SK-N-SH (cell line): ENCODE data around the gene ADCY9. TPM values are rescaled to one million over a fixed set of nuclear protein-coding genes. Genes with fewer than 3 reads are reported as not detected.

Source experiments
- CTCF ChIA-PET: fragments of 300-600, 350-600 bp; formaldehyde crosslinking; extraction: SDS; loops from one replicate; lab custom pipeline; 2021; lab: Yijun Ruan, JAX
- POLR2A ChIA-PET: fragments of 350-600 bp; sonication (Branson Sonifier 250); formaldehyde crosslinking; extraction: SDS; loops from one replicate; lab custom pipeline; 2020; ENCODE audit warnings: antibody characterized with exemption, inconsistent platforms; lab: Yijun Ruan, JAX
- DNase-seq: peaks from one replicate; pipeline ENCODE4 v3.0.0; 2012
- H2AFZ ChIP-seq: fragments of 200-600 bp; sonication (generic); 2 replicates; pipeline ENCODE4 v1.8.1; 2016; ENCODE audit warnings: antibody characterized with exemption, mild to moderate bottlenecking, low read depth
- H3F3A ChIP-seq: fragments of 200-600 bp; sonication (generic); replicated peaks from 2 replicates; pipeline ENCODE3; 2016; ENCODE audit warnings: antibody characterized with exemption, mild to moderate bottlenecking; ENCODE audit not compliant: insufficient read depth
- H3K27ac ChIP-seq, 2 experiments: fragments of 200-500 bp in 1 of 2; fragments of 200-600 bp in 1 of 2; sonication (Bioruptor generic) in 1 of 2; sonication (generic), shearing (Covaris generic) in 1 of 2; 2 replicates each; pipeline versions ENCODE4 v1.5.1 to v1.6.1; 2014 to 2016; ENCODE audit warnings: low read depth in 2 of 2, inconsistent platforms in 1 of 2, low read length in 1 of 2, mild to moderate bottlenecking in 1 of 2, mixed read lengths in 1 of 2
- H3K27me3 ChIP-seq: fragments of 200-600 bp; sonication (generic), shearing (Covaris generic); 2 replicates; pipeline ENCODE4 v1.6.1; 2016; ENCODE audit warnings: mixed run types; ENCODE audit not compliant: insufficient read depth
- H3K36me3 ChIP-seq, 2 experiments: fragments of 200-500 bp in 1 of 2; fragments of 200-600 bp in 1 of 2; sonication (Bioruptor generic) in 1 of 2; sonication (generic) in 1 of 2; replicated peaks in 1 of 2; 2 replicates each; pipeline versions ENCODE3 to v1.5.1; 2014 to 2016; ENCODE audit warnings: low read length in 1 of 2, mild to moderate bottlenecking in 1 of 2; ENCODE audit not compliant: insufficient read depth in 2 of 2, control insufficient read depth in 1 of 2
- H3K4me1 ChIP-seq, 2 experiments: fragments of 200-500 bp in 1 of 2; fragments of 200-600 bp in 1 of 2; sonication (Bioruptor generic) in 1 of 2; sonication (generic), shearing (Covaris generic) in 1 of 2; 2 replicates each; pipeline versions ENCODE4 v1.5.1 to v1.6.1; 2014 to 2016; ENCODE audit warnings: low read depth in 1 of 2, low read length in 1 of 2, mixed run types in 1 of 2; ENCODE audit not compliant: insufficient read depth in 2 of 2, control insufficient read depth in 1 of 2
- H3K4me2 ChIP-seq: fragments of 200-600 bp; sonication (generic), shearing (Covaris generic); 2 replicates; pipeline ENCODE4 v1.6.1; 2017; ENCODE audit warnings: mixed run types
- H3K4me3 ChIP-seq, 2 experiments: fragments of 200-500 bp in 1 of 2; fragments of 200-600 bp in 1 of 2; sonication (Bioruptor generic) in 1 of 2; sonication (generic), shearing (Covaris generic) in 1 of 2; 2 replicates each; pipeline versions ENCODE4 v1.5.1 to v1.8.1; 2014 to 2016; ENCODE audit warnings: low read depth in 2 of 2, inconsistent platforms in 1 of 2, low read length in 1 of 2, mild to moderate bottlenecking in 1 of 2, mixed read lengths in 1 of 2, moderate library complexity in 1 of 2
- H3K79me2 ChIP-seq: fragments of 200-600 bp; sonication (generic); 2 replicates; pipeline ENCODE4 v1.8.1; 2017; ENCODE audit warnings: mild to moderate bottlenecking; ENCODE audit not compliant: insufficient read depth
- H3K9ac ChIP-seq: fragments of 200-600 bp; sonication (generic); 2 replicates; pipeline ENCODE4 v1.6.1; 2017; ENCODE audit warnings: mixed run types
- H3K9me2 ChIP-seq: fragments of 200-600 bp; sonication (generic); 2 replicates; pipeline ENCODE4 v1.6.1; 2017; ENCODE audit warnings: mixed run types
- H3K9me3 ChIP-seq: fragments of 200-600 bp; sonication (generic); 2 replicates; pipeline ENCODE4 v1.6.1; 2017; ENCODE audit warnings: mixed run types, mild to moderate bottlenecking, moderate library complexity
- H4K20me1 ChIP-seq: fragments of 200-600 bp; sonication (generic); 2 replicates; pipeline ENCODE4 v1.6.1; 2017; ENCODE audit warnings: mild to moderate bottlenecking, mixed run types; ENCODE audit not compliant: insufficient read depth
- ELF1 ChIP-seq: IDR thresholded peaks from 2 replicates; pipeline ENCODE4 v1.4.0; 2012
- EZH2phosphoT487 ChIP-seq: fragments of 200-600 bp; sonication (generic); IDR thresholded peaks from 2 replicates; pipeline ENCODE4 v1.6.1; 2017; ENCODE audit warnings: low read depth, mixed run types, mild to moderate bottlenecking, antibody characterized with exemption, moderate library complexity, borderline replicate concordance
- FOSL2 ChIP-seq: IDR thresholded peaks from 2 replicates; pipeline ENCODE4 v1.4.0; 2012; ENCODE audit warnings: low read depth, mild to moderate bottlenecking, moderate library complexity, borderline replicate concordance
- GABPA ChIP-seq: IDR thresholded peaks from 2 replicates; pipeline ENCODE4 v1.4.0; 2012; ENCODE audit warnings: low read depth, mild to moderate bottlenecking
- GATA2 ChIP-seq: sonication (generic); formaldehyde crosslinking; IDR thresholded peaks from 2 replicates; pipeline ENCODE4 v1.5.0; 2020; ENCODE audit warnings: mild to moderate bottlenecking, missing genetic modification reagents
- JUND ChIP-seq: IDR thresholded peaks from 2 replicates; pipeline ENCODE4 v1.4.0; 2012
- MEF2A ChIP-seq: IDR thresholded peaks from 2 replicates; pipeline ENCODE4 v1.4.0; 2012; ENCODE audit warnings: low read depth, borderline replicate concordance
- NRF1 ChIP-seq: IDR thresholded peaks from 2 replicates; pipeline ENCODE4 v1.6.1; 2012; ENCODE audit warnings: low read depth, mild to moderate bottlenecking, low read length
- POLR2AphosphoS5 ChIP-seq: IDR thresholded peaks from 2 replicates; pipeline ENCODE4 v1.6.1; 2012; ENCODE audit warnings: low read depth, low read length
- RAD21 ChIP-seq: IDR thresholded peaks from 2 replicates; pipeline ENCODE4 v1.6.1; 2012; ENCODE audit warnings: mild to moderate bottlenecking, low read length
- RCOR1 ChIP-seq: fragments of 150-350 bp; IDR thresholded peaks from 2 replicates; pipeline ENCODE4 v1.6.1; 2017; ENCODE audit warnings: antibody characterized with exemption, low read length
- RXRA ChIP-seq: IDR thresholded peaks from 2 replicates; pipeline ENCODE4 v1.4.0; 2012; ENCODE audit warnings: low read depth, mild to moderate bottlenecking, borderline replicate concordance
- TCF12 ChIP-seq: IDR thresholded peaks from 2 replicates; pipeline ENCODE4 v1.4.0; 2012
- WGBS: methylation state at CpG from one replicate; pipeline ENCODE4 v1.1.6; 2017; ENCODE audit warnings: low lambda C conversion rate; 5-methylcytosine and 5-hydroxymethylcytosine counted together
- polyA plus RNA-seq, 3 experiments: library from polyadenylated mRNA; depleted of rRNA; stranded (reverse); fragments of >200 nt; gene quantifications; 2 replicates each; pipeline ENCODE4 v1.2.3, GENCODE V29; 2012
- TF ChIP-seq, protein P1 (sequence below): IDR thresholded peaks from 2 replicates; pipeline ENCODE4 v1.6.1; 2012; ENCODE audit warnings: mild to moderate bottlenecking, low read depth, low read length, moderate library complexity
- TF ChIP-seq, protein P2 (sequence below): fragments of 200-600 bp; sonication (generic); IDR thresholded peaks from 2 replicates; pipeline ENCODE4 v1.6.1; 2017; ENCODE audit warnings: antibody characterized with exemption, mild to moderate bottlenecking, moderate library complexity
- TF ChIP-seq, protein P3 (sequence below): fragments of 150-350 bp; IDR thresholded peaks from 2 replicates; pipeline ENCODE4 v1.6.1; 2017; ENCODE audit warnings: antibody characterized with exemption, low read length, low read depth, borderline replicate concordance

ADCY9 gene
- polyA plus RNA-seq, 1 of the 3 experiments (the other 2 are of a cell fraction), result 5.2 TPM

DNA sequence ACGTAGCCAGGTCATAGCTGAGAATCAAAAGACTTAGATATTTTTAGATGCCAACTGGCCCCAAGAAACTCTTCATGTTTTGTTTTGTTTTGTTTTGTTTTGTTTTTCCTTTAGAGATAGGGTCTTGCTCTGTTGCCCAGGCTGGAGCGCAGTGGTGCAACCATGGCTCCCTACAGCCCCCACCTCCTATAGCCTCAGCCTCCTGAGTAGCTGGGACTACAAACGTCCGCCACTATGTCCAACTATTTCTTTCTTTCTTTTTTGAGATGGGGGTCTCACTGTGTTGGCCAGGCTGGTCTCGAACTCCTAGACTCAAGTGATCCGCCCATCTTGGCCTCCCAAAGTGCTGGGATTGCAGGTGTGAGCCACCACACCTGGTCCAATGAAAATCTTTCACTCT is 107.1 kb downstream of the ADCY9 start:
- H3K27me3 ChIP-seq, result no peaks in the 10 kb centered on the region
- H3K36me3 ChIP-seq, result no peaks in the 10 kb centered on the region
- no peaks in the 10 kb centered on the region for H4K20me1 ChIP-seq
- ChIA-PET CTCF (no interaction called here), POLR2A (no interaction called here)
- no peak overlapping the region for H3K4me2 ChIP-seq
- H3F3A ChIP-seq, result peaks cover 11% of the 10 kb centered on the region
- H3K9ac ChIP-seq, result no peak overlapping the region
- no peak overlapping the region for H2AFZ ChIP-seq
- no peak overlapping the region for H3K4me3 ChIP-seq
- H3K79me2 ChIP-seq, result no peaks in the 10 kb centered on the region
- no peak overlapping the region for H3K27ac ChIP-seq
- TF ChIP-seq ELF1 (no peak), NRF1 (no peak), RAD21 (no peak), GATA2 (CRISPR knock-in tag) (no peak), GABPA (no peak), POLR2AphosphoS5 (no peak), RXRA (no peak), RCOR1 (no peak), EZH2phosphoT487 (no peak), FOSL2 (no peak), TCF12 (no peak), MEF2A (no peak), JUND (no peak)
- TF ChIP-seq, protein P1, sequence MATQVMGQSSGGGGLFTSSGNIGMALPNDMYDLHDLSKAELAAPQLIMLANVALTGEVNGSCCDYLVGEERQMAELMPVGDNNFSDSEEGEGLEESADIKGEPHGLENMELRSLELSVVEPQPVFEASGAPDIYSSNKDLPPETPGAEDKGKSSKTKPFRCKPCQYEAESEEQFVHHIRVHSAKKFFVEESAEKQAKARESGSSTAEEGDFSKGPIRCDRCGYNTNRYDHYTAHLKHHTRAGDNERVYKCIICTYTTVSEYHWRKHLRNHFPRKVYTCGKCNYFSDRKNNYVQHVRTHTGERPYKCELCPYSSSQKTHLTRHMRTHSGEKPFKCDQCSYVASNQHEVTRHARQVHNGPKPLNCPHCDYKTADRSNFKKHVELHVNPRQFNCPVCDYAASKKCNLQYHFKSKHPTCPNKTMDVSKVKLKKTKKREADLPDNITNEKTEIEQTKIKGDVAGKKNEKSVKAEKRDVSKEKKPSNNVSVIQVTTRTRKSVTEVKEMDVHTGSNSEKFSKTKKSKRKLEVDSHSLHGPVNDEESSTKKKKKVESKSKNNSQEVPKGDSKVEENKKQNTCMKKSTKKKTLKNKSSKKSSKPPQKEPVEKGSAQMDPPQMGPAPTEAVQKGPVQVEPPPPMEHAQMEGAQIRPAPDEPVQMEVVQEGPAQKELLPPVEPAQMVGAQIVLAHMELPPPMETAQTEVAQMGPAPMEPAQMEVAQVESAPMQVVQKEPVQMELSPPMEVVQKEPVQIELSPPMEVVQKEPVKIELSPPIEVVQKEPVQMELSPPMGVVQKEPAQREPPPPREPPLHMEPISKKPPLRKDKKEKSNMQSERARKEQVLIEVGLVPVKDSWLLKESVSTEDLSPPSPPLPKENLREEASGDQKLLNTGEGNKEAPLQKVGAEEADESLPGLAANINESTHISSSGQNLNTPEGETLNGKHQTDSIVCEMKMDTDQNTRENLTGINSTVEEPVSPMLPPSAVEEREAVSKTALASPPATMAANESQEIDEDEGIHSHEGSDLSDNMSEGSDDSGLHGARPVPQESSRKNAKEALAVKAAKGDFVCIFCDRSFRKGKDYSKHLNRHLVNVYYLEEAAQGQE, result no peak
- TF ChIP-seq, protein P2, sequence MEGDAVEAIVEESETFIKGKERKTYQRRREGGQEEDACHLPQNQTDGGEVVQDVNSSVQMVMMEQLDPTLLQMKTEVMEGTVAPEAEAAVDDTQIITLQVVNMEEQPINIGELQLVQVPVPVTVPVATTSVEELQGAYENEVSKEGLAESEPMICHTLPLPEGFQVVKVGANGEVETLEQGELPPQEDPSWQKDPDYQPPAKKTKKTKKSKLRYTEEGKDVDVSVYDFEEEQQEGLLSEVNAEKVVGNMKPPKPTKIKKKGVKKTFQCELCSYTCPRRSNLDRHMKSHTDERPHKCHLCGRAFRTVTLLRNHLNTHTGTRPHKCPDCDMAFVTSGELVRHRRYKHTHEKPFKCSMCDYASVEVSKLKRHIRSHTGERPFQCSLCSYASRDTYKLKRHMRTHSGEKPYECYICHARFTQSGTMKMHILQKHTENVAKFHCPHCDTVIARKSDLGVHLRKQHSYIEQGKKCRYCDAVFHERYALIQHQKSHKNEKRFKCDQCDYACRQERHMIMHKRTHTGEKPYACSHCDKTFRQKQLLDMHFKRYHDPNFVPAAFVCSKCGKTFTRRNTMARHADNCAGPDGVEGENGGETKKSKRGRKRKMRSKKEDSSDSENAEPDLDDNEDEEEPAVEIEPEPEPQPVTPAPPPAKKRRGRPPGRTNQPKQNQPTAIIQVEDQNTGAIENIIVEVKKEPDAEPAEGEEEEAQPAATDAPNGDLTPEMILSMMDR, result no peak
- TF ChIP-seq, protein P3, sequence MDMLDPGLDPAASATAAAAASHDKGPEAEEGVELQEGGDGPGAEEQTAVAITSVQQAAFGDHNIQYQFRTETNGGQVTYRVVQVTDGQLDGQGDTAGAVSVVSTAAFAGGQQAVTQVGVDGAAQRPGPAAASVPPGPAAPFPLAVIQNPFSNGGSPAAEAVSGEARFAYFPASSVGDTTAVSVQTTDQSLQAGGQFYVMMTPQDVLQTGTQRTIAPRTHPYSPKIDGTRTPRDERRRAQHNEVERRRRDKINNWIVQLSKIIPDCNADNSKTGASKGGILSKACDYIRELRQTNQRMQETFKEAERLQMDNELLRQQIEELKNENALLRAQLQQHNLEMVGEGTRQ, result no peak
- no peaks in the 10 kb centered on the region for H3K9me2 ChIP-seq
- DNase-seq, result no peak
- H3K9me3 ChIP-seq, result no peaks in the 10 kb centered on the region
- peaks cover 0 to 6% of the 10 kb centered on the region in 2 experiments; a peak in 1 of 4 replicates for H3K4me1 ChIP-seq
- 91% methylated on average over 6 of the region's 6 CpGs for WGBS
